Pons (tissue), 1 donor: ENCODE measurements around the gene IL11.

Source experiments
- DNase-seq: peaks from one replicate; pipeline ENCODE4 v3.0.0-alpha.2; 2016; ENCODE audit warnings: low spot score

Gene IL11

DNA sequence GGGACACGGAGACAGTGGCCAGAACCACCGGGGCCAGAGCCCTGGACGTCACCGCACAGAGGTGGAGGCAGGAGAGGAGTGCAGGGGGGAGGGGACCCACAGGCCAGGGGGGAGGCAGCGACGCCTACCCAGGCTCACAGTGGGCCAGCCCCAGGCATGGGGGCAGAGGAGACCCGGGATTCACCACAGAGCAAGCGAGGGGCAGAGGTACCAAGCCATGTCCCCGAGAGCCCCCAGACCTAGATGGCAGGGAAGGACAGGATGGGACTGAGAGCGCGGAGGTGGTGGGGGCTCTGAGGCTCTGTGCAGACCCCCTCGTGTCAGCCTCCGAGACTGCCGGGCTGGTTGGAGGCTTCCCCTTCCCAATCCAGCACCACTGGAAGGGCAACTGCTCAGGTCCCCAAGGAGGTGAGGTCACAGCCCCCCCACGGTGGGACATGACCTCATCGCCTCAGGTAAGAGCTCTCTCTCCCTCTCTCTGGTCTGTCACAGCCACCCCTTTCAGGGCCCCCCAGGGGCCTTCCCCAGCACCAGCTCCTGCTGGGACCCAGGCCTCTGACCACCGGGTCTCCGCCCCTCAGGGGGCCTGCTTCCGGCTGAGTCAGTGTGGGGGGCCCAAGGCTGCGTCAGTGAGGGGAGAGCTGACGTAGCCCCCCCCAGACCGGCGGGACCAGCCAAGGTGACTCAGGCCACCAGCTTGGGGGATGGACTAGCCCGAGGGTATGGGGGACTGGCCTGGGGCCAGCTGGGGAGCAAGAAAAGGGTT lies 2.2 kb upstream of the IL11 start:
- DNase-seq: no peak

- no peak for DNase-seq
Measured at GRCh38 chr19:55369653-55370304, 484 bp downstream of the IL11 start.

GRCh38 chr19:55368701-55369563 lies 1.3 kb downstream of the IL11 start:
- DNase-seq: no peak

DNA sequence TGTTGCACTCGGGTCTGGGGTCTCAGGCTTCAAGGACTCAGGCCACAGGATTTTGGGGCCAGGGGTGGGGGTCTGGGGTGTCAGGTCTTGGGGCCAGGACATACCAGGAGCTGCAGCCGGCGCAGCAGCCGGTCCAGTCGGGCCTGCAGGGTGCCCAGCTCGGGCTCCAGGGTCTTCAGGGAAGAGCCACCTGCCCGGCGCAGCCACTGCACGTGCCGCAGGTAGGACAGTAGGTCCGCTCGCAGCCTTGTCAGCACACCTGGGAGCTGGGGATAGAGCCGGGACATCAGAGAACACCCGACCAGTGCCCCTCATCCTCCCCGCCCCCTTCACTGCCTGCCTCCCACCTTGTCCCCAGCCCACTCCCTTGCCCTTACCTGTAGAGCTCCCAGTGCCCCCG lies 2.2 kb downstream of the IL11 start:
- no peak for DNase-seq

GRCh38 chr19:55366790-55367189 lies 3.5 kb downstream of the IL11 start:
- DNase-seq: no peak

- no peak for DNase-seq
Measured at GRCh38 chr19:55365964-55366363, 4.3 kb downstream of the IL11 start.

- DNase-seq: no peak
Measured at GRCh38 chr19:55365245-55365644, 5.0 kb downstream of the IL11 start.

- DNase-seq: no peak
Measured at GRCh38 chr19:55362990-55363716, 7.1 kb downstream of the IL11 start, which contains the start of gene GARIN5B. TSS of gene GARIN5B (minus strand) at chr19:55363260. CDS start at chr19:55363066, 194 bp downstream.

DNA sequence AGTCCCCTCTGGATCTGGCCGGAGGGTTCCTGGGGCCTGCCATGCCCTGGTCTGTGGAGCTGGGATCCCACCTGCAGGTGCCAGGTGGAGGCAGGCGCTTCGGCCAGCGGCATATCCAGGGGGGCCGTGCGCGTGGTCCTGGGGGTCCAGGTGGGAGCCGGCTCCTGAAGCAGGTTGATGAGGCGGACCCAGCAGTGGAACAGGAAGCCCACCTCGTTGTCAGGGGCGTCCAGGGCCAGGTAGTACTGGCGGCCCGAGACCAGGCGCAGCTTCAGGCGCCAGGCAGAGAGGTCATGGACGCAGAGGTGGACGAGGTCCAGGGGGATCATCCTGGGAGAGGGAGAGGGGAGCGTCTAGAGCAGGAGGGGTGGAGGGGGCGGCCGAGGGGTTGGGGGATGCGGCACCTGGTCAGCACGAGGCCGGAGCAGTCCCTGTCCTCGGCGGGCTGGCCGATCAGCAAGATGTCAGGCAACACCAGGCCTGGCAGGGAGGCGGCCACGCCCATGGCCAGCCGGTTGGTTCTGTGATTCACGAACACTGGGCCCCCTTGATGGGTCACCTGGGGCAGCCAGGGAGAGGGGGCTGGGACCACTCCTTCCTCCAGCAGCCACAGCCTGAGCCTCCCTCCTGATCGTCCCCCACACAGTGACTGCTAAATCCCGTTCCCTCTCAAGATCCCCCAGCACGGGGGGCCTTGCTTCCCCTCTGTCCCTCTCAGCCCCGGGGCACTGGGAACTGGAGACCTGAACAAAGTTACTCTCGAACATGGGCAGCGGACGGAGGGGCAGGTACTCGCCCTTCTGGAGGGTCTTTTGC lies 7.9 kb downstream of the IL11 start:
- no peak for DNase-seq

GRCh38 chr19:55360902-55361301 lies 9.4 kb downstream of the IL11 start:
- DNase-seq: no peak

- no peak for DNase-seq
Measured at GRCh38 chr19:55358943-55359908, 11.0 kb downstream of the IL11 start.

DNA sequence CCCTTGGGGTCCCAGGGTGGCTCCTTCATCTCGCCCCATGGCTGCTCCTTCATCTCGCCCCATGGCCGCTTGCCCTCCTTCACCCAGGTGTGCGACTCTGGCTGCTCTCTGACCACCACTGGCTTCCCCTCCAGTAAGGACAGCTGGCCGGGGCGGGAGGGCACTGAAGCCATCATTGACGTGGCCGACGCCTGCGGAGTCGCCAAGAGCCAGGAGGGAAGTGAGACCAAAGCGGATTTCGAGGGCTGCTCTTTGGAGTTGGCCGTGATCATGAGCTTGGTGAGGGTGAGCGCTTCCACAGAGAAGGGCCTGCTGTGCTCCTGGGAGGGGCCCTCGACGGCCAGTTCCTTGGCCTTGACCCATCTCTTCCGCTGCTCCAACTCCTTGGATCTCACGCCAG lies 11.8 kb downstream of the IL11 start:
- no peak for DNase-seq

DNA sequence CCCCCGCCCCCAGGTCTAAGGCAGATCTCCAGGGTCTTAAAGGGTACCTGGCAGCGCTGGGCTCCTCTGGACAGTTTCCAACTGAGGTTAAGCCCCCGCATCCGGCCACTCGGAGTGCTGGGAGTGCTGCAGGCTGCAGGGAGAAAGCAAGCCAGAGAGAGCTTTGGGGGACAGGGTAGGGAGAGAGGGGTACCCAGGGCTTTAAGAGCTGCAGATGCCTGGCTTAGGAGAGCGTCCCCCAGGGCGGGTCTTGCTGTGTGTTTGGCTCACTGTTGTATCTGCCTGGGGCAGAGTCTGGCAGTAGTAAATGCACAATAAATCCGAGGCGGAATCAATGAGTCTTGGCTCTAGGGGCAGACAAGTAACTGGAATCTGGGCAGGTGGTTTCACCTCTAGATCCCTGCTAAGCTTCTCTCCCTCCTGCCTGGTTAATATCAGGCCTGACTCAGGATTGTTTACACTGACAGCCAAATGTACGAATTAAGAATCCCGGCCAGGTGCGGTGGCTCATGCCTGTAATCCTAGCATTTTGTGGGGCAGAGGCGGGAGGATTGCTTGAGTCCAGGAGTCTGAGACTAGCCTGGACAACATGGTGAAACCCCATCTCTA lies 14.9 kb downstream of the IL11 start:
- DNase-seq: no peak

DNA sequence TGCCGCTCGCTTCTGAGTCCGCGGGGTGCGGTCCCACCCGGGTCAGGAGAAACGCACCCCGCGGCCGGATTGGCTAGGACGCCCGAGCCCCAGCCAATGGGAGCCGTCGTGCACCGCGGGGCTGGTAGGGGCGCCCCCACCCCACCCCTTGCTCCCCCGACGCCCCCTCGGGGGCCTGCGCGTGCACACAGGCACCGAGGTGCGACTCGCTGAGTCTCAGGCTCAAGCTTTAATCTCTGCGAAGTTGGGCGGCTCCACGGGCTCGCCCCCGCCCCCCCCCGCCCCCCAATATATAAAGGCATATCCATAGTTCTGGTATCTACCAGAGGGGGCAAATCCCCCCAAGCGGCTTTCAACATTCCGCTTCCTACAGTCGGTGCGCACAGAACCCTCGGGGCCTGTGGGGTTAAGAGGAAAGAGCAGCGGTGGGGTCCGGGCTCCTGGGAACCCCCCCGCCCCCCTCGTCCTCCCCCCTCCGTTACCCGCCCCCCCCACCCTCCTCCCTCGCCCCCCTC lies 15.5 kb downstream of the IL11 start, which contains the start of gene COX6B2:
TSS of gene COX6B2 (minus strand) at position 22 of the 515 bp plus-strand sequence. CDS start 198 bp downstream, outside the sequence.
- DNase-seq: no peak

- no peak for DNase-seq
Measured at GRCh38 chr19:55353803-55354697, 16.2 kb downstream of the IL11 start.

- no peak for DNase-seq
Measured at GRCh38 chr19:55353356-55353802, 16.9 kb downstream of the IL11 start.

- DNase-seq: no peak
Measured at GRCh38 chr19:55352549-55353145, 17.6 kb downstream of the IL11 start.
